ENCODE measurements around the gene IL5RA. TPM values are rescaled to one million over a fixed set of nuclear protein-coding genes. Genes with fewer than 3 reads are reported as not detected.

The IL5RA gene
- total RNA-seq, 4 donors from 2014 or later = 0.19 to 0.98 (median 0.28) TPM

DNA sequence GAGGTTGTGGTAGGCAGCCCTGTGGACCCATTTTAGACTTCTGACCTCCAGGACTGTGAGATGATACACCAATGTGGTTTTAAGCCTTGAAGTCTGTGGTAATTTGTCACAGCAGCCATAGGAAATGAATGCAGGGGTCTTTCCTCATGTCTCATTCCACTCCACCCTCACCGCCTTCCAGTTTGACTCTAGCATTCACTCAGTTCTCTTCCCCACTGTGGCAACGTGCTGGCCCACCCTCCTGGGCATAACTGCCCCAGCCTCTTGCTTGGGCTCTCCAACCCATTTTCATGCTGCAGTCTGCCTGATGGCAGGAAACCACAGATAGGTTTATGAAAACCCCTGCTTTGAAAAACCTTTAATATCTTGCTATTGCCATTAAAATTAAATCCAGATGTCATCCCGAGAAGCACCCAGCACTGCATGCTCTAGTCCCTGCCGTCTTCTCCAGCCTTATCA lies 9.2 kb upstream of the IL5RA start:
- TF ChIP-seq, protein P1, sequence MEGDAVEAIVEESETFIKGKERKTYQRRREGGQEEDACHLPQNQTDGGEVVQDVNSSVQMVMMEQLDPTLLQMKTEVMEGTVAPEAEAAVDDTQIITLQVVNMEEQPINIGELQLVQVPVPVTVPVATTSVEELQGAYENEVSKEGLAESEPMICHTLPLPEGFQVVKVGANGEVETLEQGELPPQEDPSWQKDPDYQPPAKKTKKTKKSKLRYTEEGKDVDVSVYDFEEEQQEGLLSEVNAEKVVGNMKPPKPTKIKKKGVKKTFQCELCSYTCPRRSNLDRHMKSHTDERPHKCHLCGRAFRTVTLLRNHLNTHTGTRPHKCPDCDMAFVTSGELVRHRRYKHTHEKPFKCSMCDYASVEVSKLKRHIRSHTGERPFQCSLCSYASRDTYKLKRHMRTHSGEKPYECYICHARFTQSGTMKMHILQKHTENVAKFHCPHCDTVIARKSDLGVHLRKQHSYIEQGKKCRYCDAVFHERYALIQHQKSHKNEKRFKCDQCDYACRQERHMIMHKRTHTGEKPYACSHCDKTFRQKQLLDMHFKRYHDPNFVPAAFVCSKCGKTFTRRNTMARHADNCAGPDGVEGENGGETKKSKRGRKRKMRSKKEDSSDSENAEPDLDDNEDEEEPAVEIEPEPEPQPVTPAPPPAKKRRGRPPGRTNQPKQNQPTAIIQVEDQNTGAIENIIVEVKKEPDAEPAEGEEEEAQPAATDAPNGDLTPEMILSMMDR (IDR thresholded peaks at IDR 0.05; ENCODE audit: low read depth) = no peak

DNA sequence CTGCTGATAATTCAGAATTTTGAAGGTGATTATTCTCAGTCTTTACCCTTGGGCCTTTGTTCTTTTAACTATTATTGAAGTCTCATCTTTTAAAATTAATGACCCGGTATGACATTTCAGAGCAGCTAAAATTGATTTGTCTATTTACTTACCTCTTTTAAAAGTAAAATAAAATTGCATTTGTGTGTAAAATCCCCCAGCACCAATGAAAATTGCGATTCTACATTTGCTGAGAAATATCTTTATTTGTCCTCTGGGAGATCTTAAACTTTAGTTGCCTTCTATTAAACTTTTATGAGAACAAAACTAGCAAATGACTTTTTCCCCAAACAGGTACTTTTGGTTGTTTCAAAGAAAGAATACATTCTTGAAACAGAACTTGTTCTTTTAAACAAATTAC lies 7.5 kb upstream of the IL5RA start:
- TF ChIP-seq, protein P1 (IDR thresholded peaks at IDR 0.05; ENCODE audit: low read depth) = no peak

DNA sequence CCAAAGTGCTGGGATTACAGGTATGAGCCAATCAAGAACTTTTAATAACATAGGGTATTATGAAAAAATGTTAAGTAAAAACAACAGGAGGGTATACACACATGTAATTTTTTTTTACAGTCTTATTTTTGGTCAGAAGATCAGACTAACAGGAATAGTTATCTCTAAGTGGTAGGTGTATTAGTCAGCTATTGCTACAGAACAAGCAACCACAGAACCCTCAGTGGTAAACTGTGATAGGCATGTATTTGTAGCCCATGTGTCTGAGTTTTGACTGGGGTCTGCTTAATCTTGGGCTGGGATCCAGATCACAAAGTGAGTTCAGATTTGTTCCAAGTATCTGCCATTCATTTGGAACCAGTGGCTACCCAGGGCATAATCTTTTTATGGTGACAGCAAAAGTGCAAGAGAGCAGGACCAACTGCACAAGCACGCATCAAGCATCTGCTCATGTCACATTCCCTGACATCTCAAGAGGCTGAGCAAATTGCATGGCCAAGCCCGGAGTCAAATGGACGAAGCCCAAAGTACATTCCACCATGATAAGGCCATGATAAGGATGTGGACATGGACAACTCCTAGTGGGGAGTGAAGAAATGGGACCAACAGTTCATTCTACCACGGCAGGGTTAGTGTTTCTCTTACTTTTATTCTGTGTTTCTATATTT lies 3.0 kb upstream of the IL5RA start:
- TF ChIP-seq, protein P1 (IDR thresholded peaks at IDR 0.05; ENCODE audit: low read depth) = no peak

DNA sequence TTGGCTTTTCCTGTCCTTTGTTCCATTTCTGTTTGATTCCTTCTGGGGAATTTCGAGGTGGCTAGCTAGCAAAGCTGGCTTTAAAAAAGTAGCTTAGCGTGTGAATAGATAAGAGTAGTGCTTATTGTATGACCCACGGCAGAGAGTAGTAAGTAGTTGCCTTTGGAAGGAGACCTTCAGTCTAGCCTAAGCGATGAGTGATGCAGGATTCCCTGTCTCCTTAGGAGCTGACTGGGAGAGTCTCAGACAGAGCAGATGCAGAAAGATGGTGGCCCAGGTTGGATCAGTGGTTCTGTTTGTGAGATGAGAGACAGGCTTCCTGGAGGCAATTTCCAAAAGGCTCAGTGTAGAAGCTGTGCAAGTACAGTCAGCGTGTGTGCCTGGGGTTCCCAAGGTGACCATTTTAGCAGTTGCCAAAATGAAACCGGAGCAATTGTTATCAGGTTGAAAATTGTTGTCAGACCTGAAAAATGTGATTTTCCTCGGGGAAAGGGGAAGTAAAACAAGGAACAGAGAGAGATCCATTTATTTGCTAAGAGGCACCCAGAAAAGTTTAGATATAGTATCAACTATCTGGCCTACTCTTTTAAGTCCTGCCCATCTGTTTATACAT lies 681 bp upstream of the IL5RA start:
- TF ChIP-seq, protein P1 (IDR thresholded peaks at IDR 0.05; ENCODE audit: low read depth) = no peak

DNA sequence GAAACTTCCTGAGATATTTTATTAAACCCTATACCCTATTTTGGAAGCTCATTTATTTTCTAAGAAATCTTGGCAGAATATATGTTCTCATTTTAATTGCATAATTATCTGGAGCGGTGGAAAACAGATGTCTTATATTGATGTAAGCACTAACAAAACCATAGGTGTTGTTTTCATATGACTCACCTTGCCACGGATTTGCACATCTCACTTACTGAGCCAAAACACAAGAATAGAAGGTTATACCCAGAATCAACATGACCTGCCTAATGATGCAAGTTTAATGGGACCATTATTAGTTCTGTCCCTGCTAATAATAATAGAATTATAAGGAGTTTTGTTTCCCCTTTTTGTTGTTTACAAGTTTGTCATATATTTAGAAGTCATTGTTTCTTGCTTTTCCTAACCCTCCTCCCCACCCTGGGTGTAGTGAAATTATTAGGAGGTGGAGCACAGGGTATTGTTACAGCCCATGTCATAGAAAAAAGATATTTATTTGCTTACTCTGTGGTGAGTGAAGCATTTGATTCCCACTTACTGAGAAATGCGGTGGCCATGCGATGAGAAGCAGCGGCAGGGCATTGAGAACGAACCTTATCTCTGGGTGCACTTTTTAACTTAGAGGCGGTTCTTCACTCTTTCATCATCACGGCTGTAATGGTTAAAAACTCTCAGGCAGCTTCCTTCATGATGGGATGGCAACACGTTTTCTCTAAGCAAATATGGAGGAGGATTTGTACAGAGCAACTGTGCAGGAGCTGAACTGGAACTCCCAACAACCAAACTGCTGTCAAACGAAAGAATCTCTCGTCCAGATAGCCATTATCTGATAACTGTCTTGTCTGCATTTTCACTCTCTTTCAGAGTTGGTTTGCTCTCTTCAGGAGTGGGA lies 521 bp downstream of the IL5RA start:
- TF ChIP-seq, protein P1 (IDR thresholded peaks at IDR 0.05; ENCODE audit: low read depth) = no peak

DNA sequence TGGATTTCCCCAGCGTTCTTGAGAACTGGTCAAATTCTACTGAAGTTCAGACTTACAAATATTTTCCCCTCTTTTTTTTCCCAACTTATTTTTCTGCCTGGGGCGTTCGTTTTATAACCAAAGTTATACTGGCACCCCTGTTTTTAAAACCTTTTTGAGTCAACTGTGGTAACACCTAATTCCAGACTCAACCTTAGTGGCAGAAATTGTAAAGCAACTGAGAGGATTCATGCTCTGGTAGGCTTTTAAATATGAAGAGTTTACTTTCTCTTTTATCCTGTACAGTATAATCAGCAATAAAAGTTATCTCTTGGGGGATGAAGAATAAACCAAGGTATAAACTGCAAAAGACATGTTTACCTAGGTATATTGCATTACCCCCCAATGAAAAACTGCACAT lies 2.3 kb downstream of the IL5RA start:
- TF ChIP-seq, protein P1 (IDR thresholded peaks at IDR 0.05; ENCODE audit: low read depth) = no peak

DNA sequence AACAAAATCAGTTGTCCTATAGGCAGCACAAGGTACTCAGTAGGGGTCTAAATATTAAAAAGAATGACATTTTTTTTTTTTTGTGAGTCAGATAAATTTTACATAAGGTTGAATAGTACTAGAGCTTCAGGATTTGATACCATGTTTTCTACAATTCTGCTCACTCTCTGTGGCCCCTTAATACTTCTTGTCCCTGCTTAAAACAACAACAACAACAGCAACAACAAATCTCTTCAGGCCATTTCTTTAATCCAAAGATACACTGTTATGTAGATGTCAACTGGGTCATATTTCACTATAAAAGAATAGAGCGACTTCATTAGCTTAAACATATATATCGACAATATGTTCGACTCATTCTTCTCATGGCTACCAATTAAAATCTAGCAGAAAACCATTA lies 3.0 kb downstream of the IL5RA start:
- TF ChIP-seq, protein P1 (IDR thresholded peaks at IDR 0.05; ENCODE audit: low read depth) = no peak
